ENCODE measurements around the gene ENDOG.
A peak's percentile ranks its signal among the peaks of the same experiment; 100 is the strongest.
"Not testable (repeated sequence)": the region's sequence is repeated elsewhere in the genome, so short reads cannot be mapped to it uniquely, and the experiment has no call there.

Gene ENDOG

DNA sequence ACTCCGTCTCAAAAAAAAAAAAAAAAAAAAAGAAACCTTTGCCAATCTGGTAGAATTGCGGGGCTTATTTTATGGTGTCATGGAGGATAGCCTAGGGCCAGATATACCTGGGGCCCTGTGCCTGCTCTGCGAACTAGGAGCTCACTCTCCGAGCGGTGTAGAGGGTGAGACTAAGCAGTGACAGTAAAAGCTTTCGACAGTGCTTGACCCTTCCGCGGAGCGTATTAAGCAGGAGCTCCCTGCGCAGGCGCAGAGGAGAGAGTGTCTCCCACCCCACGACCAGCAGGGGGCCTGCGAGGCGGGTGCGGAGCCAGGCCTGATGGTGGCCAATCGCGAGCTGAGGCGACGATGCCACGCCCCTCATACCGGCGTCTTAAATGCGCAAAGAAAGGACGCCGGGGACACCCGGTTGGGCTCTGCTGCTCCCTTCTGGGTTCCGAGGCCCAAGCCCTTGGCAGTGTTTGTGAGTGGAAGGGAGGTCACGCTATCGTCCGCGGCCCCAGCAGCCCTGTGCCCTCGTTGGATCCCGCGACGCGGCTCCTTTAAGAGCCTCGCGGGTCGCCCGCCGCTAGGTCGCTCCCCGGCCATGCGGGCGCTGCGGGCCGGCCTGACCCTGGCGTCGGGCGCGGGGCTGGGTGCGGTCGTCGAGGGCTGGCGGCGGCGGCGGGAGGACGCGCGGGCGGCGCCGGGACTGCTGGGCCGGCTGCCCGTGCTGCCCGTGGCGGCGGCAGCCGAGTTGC, at the start of gene ENDOG:
TSS of gene ENDOG (plus strand) at position 402 of the 740 bp plus-strand sequence. CDS start at position 587, 185 bp downstream.
- peak; percentile 98 for DNase-seq (ENCODE audit: low read depth in 2 of 2)

DNA sequence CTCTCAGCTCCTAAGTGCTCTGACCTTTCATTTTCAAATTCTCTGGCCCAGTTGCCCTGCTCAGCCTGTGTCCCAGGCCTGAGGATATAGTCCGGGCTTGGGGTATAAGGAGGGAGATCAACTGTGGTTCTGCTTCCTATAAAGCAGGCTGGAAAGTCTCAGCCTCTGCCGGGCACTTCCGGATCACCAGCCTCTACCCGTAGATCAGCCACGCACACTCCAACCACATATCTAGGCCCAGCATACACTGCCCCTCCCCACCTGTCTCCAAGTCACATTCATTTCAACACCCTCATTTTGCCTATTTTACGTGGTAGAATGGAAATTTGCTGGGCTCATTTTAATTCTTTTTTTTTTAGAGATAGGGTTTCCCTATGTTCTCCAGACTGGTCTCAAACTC, 49.7 kb upstream of the ENDOG start:
- DNase-seq (ENCODE audit: low read depth in 2 of 2) = no peak

DNA sequence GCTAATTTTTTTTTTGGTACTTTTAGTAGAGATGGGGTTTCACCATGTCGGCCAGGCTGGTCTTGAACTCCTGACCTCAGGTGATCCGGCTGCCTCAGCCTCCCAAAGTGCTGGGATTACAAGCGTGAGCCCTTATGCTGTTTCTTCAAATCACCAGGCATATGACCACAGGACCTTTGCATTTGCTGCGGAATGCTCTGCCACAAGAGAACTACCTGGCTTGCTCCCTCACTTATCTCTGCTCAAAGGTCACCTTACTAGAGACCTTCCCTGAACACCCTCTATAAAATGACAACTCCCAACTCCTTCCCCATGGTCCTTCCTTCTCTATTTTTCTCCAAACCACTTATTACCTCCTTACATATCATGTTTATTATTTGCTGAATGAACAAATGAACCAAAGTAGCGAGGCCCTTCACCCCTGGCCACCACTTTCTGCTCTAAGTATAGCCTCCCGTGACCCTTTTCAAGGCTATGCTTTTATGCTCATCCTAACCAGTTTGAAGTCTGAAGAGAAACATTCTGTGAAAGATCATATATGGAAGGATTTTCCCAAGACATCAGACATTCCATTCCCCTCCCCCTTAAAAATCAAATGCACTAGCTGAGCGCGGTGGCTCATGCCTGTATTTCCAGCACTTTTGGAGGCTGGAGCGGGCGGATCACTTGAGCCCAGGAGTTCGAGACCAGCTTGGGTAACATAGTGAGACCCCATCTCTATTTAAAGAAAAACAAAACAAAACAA, 47.8 kb upstream of the ENDOG start:
- no peak for DNase-seq (ENCODE audit: low read depth in 2 of 2)

DNA sequence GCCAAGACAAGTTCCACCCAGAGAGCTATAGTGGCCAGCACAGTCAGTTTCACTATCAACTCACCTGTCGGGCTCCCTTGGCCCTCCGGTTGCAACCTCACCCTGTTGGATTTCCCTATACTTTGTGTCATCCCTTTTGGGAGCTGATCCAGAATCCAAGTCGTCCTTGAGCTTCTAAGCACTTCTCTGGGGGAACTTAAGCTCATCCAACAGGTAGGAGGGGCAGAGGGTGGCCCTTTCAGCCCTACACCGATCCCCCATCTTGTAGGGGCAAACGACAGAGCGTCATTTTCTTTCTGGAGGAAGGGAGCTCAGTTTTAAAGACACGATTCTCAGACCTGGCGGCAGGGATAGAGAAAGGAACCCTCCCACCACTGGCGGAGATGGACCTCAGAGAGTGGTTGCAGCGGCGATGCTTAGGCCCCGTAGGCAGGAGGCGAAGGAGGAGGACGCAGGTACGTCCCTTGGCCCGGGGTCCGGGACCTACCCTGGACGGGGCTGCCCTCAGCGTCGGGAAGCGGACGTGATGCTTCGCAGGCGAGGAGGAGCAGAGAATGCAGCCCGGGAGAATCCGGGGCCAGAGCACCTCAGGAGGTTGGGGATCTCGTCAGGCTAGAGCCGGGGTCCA, 47.1 kb upstream of the ENDOG start:
- DNase-seq (ENCODE audit: low read depth in 2 of 2) = no peak

DNA sequence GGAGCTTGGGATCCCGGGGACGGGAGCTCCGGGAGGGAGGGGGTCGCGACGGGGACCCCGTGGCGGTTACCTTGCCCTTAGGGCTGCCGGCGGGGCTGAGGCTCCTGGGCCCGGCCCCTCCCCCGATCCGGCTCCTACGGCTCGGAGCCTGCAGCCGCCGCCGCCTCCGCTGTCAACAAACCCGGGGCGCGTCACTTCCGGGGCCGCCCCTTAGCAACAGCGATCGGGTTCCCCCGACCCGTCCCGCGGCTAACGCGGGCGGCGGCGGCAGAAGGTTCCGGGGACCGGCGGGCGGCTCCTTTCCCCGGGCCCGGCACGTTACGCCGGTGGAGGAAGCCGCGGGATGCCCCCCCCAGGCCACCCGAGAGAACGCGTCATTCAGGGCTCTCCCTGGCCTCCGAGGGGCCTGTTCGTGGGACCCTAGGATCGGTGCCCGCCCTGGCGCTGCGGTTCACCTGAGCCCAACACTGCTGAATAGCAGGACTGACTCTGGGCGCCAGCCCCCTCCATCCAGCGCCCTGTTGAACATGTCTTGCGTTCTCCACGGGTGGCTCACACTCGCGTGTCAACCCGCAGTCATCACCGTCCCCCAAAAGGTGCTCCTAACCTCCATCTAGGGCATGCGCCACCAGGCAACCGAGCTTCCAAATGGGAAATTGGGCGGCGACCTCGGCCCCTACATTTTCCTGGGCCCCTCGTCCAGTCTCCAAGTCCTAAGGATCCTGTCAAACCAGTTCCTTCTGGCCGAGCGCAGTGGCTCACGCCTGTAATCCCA, 46.4 kb upstream of the ENDOG start, which contains the start of gene ZER1:
TSS of gene ZER1 (minus strand) at position 183 of the 775 bp plus-strand sequence. CDS start 16,362 bp downstream, outside the sequence.
- DNase-seq (ENCODE audit: low read depth in 2 of 2) = peak; percentile 87 to 91

DNA sequence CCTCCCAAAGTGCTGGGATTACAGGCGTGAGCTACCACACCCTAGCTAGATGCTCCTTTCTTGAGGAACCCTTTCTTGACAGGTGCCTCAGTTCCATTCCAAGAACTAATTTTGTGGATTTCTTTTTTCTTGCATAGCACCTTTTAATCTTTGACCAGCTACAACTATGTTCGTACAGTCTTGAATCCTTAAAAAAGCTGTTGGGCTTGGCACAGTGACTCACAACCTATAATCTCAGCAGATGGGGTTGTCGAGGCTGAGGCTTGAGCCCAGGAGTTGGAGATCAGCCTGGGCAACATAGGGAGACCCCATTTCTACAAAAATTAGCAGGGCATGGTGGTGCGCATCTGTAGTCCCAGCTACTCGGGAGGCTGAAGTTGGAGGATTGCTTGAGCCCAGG, 45.3 kb upstream of the ENDOG start:
- DNase-seq (ENCODE audit: low read depth in 2 of 2) = no peak

DNA sequence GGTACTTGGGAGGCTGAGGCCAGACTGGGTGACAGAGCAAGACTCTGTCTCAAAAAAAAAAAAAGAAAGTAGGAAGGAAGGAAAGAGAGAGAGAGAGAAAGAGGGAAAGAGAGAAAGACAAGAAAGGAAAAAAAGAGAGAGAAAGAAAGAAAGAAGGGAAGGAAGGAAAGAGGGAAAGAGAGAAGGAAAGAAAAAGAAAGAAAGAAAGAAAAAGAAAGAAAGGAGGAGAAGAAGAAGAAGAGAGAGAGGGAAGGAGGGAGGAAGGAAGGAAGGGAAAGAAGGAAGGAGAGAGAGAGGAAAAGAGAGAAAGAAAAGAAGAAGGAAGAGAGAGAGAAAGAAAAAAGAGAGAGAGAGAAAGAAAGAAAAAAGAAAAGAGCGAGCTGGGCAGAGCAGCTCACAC, 43.5 kb upstream of the ENDOG start:
- no peak for DNase-seq (ENCODE audit: low read depth in 2 of 2)

DNA sequence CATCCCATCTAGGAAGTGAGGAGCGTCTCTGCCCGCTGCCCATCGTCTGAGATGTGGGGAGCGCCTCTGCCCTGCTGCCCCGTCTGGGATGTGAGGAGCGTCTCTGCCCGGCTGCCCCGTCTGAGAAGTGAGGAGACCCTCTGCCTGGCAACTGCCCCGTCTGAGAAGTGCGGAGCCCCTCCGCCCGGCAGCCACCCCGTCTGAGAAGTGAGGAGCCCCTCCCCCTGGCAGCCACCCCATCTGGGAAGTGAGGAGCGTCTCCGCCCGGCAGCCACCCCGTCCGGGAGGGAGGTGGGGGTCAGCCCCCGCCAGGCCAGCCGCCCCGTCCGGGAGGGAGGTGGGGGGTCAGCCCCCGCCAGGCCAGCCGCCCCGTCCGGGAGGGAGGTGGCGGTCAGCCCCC, 38.2 kb upstream of the ENDOG start:
- DNase-seq (ENCODE audit: low read depth in 2 of 2) = not testable (repeated sequence)

DNA sequence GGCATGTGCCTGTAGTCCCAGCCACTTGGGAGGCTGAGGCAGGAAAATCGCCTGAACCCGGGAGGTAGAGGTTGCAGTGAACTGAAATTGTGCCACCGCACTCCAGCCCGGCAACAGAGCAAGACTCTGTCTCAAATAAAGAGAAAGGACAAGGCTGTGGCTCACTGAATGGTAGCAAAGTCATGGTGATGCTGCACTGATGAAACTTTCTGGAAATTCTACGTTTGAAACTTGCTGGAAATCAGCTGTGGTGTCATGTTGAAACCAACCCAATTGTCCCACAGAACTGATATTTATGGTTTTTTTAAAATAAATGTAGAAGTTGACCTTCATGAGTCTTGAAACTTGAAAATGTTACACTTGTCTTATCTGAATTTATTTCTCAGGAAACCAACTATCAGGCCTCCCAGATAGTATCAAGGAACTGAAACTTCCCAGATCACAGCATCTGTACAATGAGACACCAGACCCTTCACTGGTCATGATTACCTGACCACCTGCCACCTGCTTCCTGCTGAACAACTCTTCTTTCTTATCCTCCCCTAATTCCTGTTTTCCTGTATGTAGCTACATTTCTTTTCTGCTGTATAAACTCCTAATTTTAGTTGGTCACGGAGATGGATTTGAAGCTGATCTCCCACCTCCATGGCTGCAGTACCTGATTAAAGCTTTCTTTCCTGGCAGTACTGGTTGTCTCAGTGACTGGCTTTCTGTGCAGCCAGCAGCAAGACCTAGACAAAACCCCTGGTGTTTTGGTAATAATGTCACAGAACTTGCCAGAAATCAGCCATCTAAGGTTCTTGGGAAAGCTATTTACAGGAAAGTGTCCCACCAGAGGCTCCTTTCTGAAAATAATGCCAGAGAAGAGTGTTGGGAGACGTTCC, 36.9 kb upstream of the ENDOG start:
- no peak for DNase-seq (ENCODE audit: low read depth in 2 of 2)

DNA sequence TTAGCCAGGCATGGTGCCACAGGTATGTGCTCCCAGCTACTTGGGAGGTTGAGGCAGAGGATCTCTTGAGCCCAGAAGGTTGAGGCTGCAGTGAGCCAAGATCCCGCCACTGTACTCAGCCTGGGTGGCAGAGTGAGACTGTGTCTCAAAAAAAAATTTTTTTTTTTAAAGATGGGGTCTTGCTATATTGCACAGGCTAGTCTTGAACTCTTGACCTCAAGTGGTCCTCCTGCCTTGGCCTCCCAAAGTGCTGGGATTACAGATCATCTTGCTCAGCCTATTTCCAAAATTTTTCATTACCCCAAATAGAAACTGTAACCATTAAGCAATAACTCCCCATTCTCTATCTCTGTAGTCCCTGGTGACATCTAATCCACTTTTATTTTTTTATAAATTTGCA, 35.6 kb upstream of the ENDOG start:
- no peak for DNase-seq (ENCODE audit: low read depth in 2 of 2)

DNA sequence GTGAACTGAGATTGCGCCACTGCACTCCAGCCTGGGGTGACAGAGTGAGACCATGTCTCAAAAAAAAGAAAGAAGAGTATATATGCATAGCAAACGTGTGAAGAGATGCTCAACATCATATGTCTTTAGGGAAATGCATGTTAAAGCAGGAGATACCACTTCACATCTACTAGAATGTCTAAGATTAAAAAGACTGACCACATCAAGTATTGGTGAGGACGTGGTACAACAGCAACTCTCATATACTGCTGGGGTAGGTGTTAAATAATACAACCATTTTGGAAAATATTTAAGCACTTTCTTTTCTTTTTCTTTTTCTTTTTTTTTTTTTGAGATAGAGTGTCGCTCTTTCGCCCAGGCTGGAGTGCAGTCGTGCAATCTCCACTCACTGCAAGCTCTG, 32.9 kb upstream of the ENDOG start:
- DNase-seq (ENCODE audit: low read depth in 2 of 2) = no peak

DNA sequence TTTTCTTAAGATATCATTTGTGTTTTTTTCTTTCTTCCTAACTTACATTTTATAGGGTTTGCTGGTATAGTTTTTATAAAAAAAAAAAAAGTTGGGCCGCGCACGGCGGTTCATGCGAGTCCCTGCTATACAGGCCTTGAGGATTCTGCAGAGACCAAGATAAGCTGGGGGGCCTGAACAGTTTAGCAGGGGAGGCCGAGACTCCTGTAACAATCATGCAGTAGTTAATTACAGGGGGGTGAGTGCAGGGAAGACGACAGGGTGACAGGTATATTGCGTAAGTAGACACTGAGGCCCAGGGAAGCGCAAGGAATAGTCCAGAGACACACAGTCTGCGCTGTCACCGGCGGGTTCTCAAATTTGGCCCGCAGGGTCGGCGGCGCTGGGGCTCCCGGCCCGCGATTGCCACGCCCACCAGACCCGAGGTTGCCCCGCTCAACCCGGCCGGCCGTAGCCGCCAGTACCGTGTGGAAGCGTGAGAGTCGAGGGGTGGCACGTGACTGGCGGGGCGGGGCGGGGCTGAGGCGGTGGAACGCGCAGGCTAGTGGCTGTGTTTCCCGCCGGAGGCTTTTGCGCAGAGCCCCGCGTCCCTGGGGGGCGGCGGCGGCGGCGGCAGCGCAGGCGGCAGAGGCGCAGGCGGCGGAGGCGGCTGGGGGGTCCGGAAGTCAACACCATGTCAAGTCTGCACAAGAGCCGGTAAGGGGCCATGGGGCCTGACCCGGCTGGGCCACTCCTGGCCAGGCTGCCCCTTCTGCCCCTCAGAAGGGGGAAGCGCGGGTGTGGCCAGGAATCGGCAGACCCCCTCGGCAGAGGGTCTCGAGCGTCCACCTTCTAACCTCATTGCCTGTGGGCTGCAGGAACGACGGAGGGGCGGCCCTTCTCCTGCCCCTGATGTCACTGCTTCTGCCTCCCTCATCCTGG, 31.4 kb upstream of the ENDOG start, which contains the start of gene TBC1D13:
TSS of gene TBC1D13 (plus strand) at position 573 of the 921 bp plus-strand sequence. CDS start at position 674, 101 bp downstream.
- peak; percentile 82 to 84 for DNase-seq (ENCODE audit: low read depth in 2 of 2)

DNA sequence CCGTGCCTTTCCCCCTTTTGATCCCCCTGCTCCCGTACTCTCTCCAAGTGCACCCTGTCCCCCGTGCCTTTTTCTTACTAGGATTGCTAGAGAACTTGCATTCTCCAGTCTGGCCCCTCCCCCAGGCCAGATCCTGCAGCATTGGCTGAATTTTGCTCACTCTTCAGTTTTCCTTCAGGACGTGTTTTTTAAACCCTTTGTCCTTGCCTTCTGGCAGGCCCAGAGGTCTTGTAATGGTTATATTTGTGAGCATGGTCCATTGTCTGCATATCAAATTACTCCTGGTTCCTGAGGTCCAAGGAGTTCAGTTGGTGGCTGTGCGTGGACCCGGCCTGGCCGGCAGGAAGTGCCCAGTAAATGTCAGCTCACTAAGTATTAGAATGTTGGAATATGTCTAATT, 30.6 kb upstream of the ENDOG start:
- DNase-seq (ENCODE audit: low read depth in 2 of 2) = no peak

DNA sequence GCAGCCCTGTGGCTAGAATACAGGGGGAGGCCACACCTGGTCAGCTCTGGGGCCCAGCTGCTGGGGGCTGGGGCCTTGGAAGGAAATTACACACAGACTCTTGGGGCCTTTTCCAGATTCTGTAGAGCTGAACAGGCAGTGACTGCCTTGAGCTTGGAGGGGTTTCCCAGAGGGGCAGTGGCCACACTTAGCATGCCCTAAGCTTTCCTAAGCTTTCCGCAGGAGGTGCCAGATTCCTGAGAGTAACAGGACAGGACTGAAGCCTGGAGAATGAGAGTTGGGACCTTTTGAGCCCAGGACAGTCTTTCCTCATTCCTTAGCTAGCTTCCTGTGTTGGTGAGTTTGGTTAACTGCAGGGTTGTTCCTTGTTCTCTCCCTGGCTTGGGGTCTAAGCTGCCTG, 29.9 kb upstream of the ENDOG start:
- DNase-seq (ENCODE audit: low read depth in 2 of 2) = no peak

DNA sequence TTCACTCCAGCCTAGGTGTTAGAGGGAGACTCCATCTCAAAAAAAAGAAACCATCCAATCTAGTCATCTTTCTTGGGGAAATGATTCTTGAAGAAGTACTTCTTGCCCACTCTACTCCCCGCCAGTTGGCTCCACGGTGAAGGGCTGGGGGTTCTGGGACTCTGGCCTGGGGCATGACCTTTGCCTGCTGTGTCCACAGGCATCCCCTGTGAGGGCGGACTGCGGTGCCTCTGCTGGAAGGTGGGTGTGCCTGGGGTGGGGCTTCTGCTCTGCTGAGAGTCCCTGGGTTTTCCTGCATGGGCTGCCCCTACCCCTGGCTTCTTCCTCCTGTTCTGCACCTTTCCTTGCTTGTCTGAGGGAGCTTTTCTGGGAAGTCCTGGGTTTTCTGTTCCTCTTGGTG, 27.8 kb upstream of the ENDOG start:
- DNase-seq (ENCODE audit: low read depth in 2 of 2) = no peak

DNA sequence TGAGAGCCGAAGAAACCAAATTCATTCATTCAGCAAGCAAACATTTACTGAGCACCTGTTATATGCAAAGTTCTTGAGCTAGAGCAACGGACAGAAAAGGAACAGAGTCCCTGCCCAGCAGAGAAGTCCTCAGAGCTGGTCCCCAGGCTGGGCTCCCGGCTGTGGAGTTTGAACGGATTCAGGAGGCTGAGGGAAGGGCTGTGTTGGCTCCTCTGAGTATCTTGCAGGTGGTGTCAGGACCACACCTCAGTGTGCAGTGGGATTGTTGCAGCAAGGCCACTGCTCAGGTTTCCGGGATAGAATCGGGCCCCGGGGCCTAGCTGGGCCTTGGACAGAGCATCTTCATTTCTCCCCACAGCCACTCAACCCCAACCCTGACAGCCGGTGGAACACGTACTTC, 26.2 kb upstream of the ENDOG start:
- no peak for DNase-seq (ENCODE audit: low read depth in 2 of 2)

DNA sequence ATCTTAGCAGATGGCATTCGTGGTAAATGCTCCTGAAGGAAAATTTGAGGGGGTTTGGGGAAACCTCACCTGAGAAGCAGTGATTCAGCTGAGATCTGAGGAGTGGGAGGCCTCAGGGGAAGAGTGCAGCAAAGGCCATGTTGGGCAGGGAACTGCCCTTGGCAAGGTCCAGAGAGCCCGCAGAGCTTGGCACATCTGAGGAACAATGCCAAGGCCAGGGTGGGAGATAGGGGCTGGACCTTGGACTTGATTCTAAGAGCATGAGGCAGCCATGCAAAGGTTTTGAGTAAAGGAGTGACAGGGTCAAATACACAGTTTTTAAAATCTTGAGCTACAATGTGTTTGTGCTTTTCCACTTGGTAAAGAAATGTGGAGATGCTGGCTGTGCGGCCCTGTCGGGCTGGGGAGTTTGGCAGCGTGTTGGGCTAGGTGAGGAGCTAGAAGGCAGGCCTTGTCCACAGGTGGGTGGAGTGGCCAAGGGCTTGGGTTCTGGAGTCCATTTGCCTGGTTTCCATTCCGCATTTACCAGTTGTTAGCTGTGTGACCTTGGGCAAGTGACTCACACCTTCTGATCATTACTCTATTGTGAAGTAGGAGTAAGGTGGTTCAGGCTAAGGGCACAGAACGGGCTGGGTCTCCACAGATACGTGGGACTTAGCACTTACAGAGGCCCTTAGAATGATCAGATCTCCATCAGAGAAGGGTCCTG, 25.2 kb upstream of the ENDOG start:
- no peak for DNase-seq (ENCODE audit: low read depth in 2 of 2)

DNA sequence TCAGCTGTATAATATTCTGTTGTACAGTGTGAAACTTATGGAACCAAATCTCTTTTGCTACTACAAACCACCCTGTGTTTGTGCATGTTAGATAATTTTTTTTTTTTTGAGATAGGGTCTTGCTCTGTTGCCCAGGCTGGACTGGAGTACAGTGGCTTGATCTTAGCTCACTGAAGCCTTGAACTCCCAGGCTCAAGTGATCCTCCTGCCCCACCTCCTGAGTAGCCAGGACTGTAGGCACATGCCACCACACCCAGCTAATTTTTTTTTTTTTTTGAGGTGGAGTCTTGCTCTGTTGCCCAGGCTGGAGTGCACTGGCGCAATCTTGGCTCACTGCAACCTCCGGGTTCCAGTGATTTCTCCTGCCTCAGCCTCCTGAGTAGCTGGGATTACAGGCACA, 23.3 kb upstream of the ENDOG start:
- DNase-seq (ENCODE audit: low read depth in 2 of 2) = not testable (repeated sequence)

DNA sequence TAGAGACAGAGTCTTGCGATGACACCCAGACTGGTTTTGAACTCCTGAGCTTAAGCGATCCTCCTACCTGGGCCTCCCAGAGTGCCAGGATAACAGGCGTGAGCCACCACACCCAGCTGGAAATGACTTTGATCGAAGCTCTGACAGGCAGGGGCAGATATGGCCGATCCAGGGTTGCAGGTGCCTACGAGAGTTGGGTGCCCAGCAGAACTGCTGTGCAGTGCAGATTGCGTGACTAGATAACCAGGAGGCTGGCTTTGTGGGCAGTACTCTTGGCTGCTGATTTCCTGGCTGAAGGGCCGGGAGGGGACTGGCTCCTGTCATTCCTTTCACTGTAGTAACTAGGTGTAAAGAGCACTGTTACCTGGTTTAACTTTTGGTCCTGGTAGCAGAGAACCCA, 19.4 kb upstream of the ENDOG start:
- no peak for DNase-seq (ENCODE audit: low read depth in 2 of 2)

Data from stimulated activated CD8-positive, alpha-beta memory T cell treated with anti-CD3 and anti-CD28 coated beads, Interleukin-15, amount 100 ng/mL, for 48 hours (primary cell).